ENCODE results near the gene CANT1.
A peak's percentile ranks its signal among the peaks of the same experiment; 100 is the strongest.

Gene CANT1

GRCh38 chr17:78998311-78999055, 11.1 kb downstream of the CANT1 start:
- no peak for FAIRE-seq
- no peak for DNase-seq (ENCODE audit: insufficient read length, low spot score)

- FAIRE-seq, result no peak
Measured at GRCh38 chr17:78997881-78998280, 11.7 kb downstream of the CANT1 start.

GRCh38 chr17:78997231-78997741, 12.3 kb downstream of the CANT1 start:
- FAIRE-seq (no peak), DNase-seq (ENCODE audit: insufficient read length, low spot score) (no peak)

More at GRCh38 chr17:78997881-78998280, 11.7 kb downstream of the CANT1 start:
- no peak for DNase-seq (ENCODE audit: insufficient read length, low spot score)

- FAIRE-seq (no peak), DNase-seq (ENCODE audit: insufficient read length, low spot score) (no peak)
Measured at GRCh38 chr17:78996781-78997201, 12.8 kb downstream of the CANT1 start.

GRCh38 chr17:78995761-78996451, 13.7 kb downstream of the CANT1 start:
- DNase-seq (ENCODE audit: insufficient read length, low spot score) (no peak), FAIRE-seq (no peak)

GRCh38 chr17:78995022-78995760, 14.4 kb downstream of the CANT1 start:
- FAIRE-seq (no peak), DNase-seq (ENCODE audit: insufficient read length, low spot score) (no peak)

GRCh38 chr17:78993981-78994671, 15.4 kb downstream of the CANT1 start:
- FAIRE-seq (no peak), DNase-seq (ENCODE audit: insufficient read length, low spot score) (no peak)

- peak; percentile 67 for DNase-seq (ENCODE audit: insufficient read length, low spot score)
- no peak for FAIRE-seq
Measured at GRCh38 chr17:78993241-78993956, 16.2 kb downstream of the CANT1 start.

- DNase-seq (ENCODE audit: insufficient read length, low spot score) (no peak), FAIRE-seq (no peak)
Measured at GRCh38 chr17:78992542-78993212, 16.9 kb downstream of the CANT1 start.

GRCh38 chr17:78991906-78992532, 17.5 kb downstream of the CANT1 start:
- DNase-seq (ENCODE audit: insufficient read length, low spot score), result no peak
- no peak for FAIRE-seq

GRCh38 chr17:78991017-78991738, 18.4 kb downstream of the CANT1 start:
- no peak for FAIRE-seq
- no peak for DNase-seq (ENCODE audit: insufficient read length, low spot score)

GRCh38 chr17:78990349-78991016, 19.1 kb downstream of the CANT1 start:
- FAIRE-seq, result no peak
- no peak for DNase-seq (ENCODE audit: insufficient read length, low spot score)

GRCh38 chr17:78988152-78988551, 21.4 kb downstream of the CANT1 start:
- no peak for FAIRE-seq
- DNase-seq (ENCODE audit: insufficient read length, low spot score), result no peak

- DNase-seq (ENCODE audit: insufficient read length, low spot score), result no peak
Measured at GRCh38 chr17:78986649-78987328, 22.8 kb downstream of the CANT1 start.

GRCh38 chr17:78986048-78986648, 23.4 kb downstream of the CANT1 start:
- FAIRE-seq, result peak; percentile 44

More at GRCh38 chr17:78986649-78987328, 22.8 kb downstream of the CANT1 start:
- FAIRE-seq, result peak; percentile 31

GRCh38 chr17:78985395-78985794, 24.2 kb downstream of the CANT1 start:
- FAIRE-seq, result no peak
- no peak for DNase-seq (ENCODE audit: insufficient read length, low spot score)

More at GRCh38 chr17:78986048-78986648, 23.4 kb downstream of the CANT1 start:
- no peak for DNase-seq (ENCODE audit: insufficient read length, low spot score)

Measured in GM19239 (cell line).